GM18858 (cell line): ENCODE results near the gene TIMM23.
"Not testable (repeated sequence)": the region's sequence is repeated elsewhere in the genome, so short reads cannot be mapped to it uniquely, and the experiment has no call there.

Experiments used
- ATAC-seq: cut with Tn5 transposase; IDR thresholded peaks from one replicate; pipeline ENCODE4 v1.9.1; 2021; ENCODE audit not compliant: unreplicated experiment

Gene TIMM23

DNA sequence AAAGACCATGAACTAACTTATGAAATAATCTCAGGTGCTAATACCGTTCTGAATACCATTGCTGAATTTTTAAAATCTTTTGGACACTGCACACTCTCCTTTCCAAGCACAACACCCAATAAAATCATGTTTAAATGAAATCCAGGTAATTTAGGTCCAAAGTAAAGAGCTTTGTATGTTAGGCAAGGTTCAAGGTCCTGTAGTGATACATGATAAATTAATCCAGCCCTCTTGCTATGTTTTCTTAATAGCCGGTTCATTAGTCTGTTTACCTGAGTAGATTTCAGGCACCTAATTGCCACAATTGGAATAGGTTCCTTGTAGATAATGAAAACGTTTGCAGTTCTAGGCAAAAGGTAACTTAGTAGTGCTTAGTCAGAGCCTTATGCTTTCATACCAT is 13.3 kb downstream of the TIMM23 start:
- ATAC-seq, result not testable (repeated sequence)

DNA sequence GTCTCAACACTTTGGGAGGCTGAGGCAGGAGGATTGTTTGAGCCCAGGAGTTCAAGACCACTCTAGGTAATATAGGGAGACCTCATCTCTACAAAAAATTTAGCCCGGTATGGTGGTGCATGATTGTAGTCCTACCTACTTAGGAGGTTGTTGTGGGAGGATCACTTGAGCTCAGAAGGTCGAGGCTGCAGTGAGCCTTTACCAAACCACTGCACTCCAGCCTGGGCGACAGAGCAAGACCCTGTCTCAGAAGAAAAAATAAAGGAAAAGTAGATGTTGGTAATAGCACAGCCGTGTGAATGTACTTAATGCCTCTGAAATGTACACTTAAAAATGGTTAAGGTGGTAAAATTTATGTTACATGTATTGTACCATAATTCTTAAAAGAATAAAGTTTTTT is 25.3 kb downstream of the TIMM23 start:
- ATAC-seq, result no peak

DNA sequence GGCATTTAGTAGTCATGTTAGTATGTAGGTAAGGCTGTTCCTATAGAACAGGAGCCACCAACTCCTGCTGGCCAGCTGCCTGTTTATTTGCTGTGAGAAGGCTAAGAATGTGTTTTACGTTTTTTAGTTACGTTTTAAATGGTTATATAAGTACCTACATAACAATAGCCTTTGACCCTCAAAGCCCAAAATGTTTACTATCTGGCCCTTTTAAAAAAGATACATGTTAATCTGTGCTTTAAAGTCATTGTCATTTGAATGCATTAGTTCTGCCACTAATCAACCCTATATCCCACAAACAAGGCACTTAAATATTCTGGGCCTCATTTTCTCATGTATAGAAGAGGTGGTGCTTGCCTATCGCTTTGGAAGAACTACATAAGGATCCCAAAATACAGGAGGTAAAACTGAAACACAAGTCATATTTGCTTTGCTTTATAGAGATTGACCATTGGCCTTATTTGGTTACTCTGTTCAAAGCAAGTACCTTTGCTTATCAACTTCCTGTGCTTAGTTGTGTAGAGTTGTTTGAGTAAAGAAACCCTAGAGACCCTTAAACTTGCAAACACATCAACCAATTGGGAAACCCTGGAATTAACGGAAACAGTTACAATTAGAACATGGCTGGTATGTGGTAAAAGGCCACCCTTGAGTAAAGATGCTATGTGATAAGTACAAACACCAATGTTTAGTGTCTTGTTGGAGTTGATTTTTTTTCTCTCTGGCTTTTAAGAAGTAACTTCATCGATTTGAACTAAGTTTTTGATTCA is 25.9 kb downstream of the TIMM23 start:
- ATAC-seq, result no peak

DNA sequence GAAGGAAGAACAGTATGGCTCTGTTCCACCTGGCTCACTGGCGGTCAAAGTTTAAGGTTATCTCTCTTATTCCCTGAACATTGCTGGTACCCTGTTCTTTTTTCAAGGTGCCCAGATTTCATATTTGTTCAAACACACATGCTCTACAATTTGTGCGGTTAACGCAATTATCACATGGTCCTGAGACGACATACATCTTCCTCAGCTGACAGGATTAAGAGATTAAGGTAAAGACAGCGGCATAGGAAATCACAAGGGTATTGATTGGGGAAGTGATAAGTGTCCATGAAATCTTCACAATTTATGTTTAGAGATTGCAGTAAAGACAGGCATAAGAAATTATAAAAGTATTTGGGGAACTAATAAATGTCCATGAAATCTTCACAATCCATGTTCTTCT is 27.7 kb downstream of the TIMM23 start:
- not testable (repeated sequence) for ATAC-seq

DNA sequence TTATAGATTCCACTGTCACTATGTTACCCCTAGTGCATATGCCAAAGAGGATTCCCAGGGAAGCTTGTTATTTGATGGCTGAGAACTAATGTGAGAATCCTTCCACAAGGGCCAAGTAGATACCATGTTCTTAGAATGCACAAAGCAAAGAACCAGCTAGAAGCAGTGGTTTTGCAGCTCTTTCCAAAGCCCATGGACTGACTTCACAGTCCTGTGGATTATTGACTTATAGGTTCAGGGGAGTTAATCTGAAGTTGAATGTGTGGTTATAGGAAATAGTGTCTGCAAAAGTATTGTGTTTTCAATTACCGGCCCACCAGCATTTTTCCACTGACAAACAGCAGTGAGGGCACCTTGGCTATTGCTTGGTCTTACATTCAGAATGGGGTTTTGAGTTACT is 28.2 kb downstream of the TIMM23 start:
- no peak for ATAC-seq

DNA sequence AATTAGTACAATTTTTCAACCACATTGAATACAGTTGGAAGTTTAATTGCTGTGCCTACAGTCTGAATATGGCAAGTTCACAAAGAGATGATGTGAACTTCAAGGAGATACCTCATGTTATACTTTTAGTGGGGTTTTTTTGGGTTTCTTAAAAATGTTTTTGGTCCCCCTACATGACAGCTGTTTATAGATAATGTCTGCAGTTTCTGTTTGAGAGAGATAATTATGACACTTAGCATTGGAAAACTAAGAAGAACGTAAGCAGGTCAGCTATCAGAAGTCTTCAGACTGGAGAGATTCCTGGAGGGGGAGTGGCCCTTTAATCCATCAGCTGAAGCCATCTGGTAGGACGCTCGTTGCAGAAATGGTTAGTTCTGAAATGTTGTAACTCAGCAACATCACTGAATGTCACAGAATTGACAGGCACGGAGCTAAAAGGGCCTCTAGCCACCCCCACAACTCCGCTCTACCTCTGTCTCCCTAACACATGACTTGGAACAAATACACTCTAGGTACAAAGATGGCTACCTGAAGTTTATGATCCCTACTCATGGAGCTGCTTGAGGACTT is 29.0 kb downstream of the TIMM23 start:
- ATAC-seq, result no peak

DNA sequence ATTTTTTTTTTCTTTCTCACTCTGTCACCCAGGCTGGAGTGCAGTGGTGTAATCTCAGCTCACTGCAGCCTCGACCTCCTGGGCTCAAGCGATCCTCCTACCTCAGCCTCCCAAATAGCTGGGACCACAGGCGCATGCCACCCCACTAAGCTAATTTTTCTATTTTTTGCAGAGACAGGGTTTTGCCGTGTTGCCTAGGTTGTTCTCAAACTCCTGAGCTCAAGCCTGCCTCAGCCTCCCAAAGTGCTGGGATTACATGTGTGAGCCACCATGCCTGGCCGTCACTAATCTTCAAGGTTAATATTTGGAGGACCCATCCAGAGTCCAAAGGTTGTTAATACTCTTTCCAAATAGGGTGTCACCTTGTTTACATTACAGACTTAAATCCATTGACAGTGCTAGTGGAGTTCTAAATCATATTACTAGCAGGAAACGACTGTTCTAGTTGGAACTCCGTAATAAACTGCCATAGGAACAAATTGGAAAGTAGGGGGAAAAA is 29.9 kb downstream of the TIMM23 start:
- ATAC-seq, result not testable (repeated sequence)

DNA sequence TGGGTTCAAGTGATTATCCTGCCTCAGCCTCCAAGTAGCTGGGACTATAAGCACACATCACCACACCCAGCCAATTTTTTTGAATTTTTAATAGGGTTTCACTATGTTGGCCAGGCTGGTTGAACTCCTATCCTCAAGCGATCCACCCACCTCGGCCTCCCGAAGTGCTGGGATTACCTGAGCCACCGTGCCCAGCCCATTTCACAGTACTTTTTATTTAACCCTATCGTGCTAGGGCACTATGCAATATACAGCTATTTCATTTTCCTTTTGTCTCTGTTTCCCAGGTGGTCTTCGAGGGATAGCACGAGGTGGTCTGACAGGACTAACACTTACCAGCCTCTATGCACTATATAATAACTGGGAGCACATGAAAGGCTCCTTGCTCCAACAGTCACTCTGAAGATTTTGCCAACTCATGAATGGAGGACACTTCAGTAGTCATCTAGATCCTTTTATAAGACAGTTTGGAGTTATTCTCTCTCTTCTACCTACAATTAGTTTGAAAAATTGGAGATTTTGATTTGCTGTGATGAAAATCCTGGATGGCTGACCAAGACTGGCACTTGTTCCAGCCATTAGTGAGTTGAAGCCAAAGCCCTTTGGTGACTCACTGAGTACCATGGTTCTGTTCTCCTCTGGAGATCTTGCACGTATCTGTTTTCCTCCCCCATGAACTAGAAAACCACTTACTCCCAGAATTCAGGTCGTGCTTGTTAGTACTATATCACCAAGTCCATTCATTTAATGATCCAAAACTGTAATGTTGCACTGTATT is 30.8 kb downstream of the TIMM23 start:
- no peak for ATAC-seq

DNA sequence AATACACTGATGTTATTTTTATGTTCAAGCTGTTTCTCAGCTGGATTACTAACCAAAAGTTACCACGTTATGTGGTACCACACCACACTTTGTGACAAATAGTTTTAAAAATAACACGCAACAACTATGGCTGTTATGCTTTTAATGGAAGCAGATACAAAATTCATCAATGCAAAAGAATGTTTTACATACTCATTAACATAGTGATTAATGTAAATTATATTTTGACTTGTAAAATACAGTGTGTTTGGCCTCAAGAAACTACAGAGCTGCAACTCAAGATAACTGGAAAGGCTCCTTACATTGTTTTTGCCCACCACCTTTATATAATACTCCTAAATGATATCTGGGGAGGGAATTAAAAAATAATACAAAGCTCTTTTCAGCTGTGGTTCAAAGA is 32.7 kb downstream of the TIMM23 start:
- ATAC-seq, result no peak

DNA sequence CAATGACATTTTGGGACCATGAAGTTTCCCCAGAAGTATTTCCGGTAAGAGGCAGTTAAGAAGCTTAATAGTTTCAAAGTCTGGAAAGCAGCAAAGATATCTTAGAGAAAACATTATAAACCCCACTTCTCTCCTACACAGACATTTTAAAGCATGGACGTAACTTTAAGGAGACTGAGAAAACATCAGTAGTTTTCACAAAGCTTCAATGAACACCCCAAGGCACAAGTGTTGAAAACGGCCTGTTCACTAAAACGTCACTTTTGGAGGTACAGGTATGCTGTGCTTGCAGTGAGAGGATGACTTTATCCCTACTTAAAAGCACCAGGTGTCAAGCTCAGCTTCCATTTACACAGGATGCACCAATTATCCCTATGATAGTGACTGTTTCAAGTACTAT is 33.1 kb downstream of the TIMM23 start:
- ATAC-seq, result no peak

DNA sequence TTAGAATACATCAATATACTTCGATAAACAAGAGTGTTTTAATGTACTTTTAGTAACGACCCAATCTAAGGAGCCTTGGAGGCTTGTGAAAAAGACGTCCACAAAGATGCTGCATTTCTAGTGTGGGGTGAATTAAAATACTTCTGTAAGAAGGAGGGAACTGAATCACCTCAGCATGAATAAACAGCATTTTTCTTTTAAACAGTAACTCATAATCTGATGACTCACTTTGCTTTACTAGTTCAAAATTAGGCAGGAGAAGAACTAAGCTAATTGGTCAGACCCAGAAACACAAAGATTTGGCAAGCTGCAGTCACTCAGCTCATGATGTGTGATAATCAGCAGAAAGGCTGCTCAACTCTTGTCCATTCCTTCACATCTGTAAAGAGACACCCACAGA is 33.9 kb downstream of the TIMM23 start:
- no peak for ATAC-seq

DNA sequence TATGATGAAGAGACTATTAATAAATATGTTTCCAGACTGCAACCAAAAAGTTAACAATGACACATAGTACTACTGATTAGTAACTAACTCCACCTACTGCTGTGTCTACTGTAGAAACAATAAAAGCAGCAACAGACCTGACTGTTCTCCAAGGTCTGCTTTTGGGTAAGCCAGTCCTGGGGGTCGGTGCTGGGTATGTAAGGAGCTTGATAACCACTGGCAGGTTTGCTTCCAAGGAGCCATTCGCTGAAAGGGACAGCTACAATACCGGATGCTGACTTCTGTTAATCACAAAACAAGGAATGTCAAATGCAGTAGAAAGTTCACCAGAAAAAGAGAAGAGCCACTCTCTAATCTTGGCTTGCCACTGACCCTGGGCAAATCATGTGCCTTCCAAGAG is 40.5 kb downstream of the TIMM23 start:
- ATAC-seq, result no peak

DNA sequence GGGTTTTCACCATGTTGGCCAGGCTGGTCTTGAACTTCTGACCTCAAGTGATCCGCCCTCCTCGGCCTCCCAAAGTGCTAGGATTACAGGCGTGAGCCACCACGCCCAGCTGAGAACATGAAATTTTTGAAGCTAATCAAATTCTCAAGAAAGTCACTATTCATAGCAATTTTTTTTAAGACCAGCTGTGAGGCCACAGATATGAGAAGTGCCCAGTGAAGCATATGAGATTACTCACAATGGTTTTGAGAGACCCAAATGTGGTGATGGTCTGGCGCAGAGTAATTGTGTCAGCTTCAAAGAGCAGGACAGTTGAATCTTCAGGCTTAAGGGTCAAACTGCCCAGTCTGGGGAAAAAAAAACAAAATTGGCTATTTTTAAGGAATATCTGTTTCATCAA is 41.9 kb downstream of the TIMM23 start:
- ATAC-seq, result no peak

DNA sequence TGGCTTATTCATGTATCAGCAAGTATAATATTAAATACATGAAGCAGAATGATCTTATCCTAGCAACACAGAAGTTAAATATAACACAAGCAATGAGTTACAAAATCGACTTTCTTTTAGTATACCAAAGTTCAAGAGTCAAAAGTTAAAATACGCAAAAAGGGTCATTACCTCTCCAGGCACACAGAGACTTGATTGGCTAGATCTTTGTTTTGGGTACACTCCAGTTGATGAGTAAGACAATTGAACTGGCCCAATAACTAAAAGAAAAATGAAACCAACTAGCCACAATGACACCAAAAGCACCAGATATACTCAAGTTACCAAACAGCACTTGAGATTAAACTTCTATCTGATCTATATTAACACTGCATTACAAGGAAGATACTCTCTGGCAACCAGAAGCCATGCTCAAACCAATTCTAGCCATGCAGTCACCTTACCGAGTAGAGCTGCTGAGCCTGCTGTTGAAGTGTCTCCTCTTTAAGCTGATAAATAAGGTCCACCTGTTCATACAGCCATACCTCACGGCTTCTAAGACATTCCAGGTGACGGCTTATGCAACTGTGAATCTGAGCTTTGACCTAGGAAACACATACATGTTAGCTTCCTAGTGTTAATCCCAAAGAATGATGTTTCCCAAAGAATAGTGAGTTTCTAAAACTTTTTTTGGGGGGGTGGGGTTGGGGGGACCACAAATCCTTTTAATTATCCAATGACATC is 42.6 kb downstream of the TIMM23 start:
- ATAC-seq, result no peak

DNA sequence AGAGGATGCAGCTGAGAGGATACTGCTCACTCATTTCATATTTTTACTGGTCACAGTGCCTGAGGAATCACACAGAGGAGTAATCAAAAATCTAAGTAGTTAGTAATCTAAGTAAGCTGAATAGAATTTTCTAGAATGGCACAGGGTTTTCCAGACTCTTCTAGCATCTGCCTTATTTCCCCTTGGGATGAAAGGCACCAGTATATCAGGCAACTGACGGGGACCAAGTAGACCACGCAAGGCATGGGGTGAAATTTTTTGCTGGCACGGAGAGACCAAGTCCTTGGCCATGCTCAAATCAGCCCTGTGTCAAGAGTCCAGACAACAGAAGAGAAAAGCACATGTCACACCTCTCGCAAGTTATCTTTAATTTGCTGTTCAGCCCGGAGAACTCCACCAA is 43.9 kb downstream of the TIMM23 start:
- no peak for ATAC-seq

DNA sequence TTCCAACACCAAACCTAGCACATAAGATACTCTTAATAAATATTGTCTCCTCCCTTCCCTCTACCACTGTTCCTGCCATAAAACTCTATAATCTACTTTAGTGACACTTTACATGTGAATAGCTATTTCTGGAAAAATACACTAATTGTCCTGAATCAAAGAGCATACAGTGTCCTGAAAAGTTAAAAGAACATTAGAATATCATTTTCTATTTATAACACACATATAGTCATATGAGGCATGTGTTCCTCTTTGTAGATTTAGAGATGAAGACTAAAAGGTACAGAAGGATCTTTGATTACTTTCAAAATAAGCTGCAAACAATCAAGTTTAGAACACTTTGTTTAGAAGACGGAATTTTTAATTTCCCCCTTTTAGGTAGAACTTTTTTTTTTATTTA is 44.5 kb downstream of the TIMM23 start:
- no peak for ATAC-seq

DNA sequence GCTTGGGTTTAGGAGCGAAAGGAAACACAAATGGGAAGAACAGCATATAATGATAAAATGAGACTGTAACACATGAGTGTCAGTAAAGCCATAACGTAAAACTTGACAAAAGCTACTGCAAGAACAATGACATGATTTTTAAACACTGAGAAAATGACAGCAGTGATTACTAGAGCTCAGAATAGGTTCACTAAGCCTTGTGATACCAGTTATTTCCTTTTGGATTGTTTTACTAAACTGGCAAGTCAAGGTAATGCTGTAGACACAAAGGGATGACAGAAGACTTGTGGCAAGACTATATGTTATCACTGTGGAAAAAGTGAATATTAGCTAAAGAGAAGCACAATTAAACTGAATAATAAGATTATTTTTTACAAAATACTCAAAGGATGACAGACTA is 45.4 kb downstream of the TIMM23 start:
- ATAC-seq, result no peak

DNA sequence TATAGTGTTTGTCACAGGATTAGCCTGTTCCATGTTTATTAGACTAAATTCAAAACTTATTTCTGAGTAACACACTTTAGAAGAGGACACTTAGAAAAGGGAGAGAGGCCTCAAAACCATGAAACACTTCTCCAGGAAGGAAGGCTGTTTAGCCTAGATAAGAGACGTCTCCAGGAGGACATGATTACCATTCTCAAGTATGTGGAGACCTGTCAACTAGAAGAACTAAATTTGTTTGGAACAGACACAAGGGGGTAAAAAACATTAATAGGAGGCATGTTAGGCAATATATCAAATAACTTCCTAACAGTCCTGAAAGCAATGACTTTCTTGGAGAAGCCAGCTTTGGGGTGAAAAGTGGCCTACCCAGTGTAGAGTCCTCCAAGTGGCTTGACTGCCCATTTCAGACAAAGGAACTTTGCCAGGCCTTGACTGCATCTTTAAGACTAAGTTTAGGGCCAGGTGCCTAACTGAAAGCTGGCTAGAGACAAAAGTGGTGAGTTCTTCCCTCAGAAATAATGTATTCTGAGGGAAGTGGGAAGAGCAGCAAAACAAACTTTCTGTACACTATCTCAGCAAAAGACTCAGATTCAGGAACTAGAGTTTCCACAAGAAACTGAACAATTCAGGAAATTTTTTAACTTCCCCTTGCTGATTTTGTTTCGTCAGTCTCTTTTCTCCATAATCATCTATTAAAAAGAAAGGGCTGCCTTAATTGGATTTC is 46.3 kb downstream of the TIMM23 start:
- no peak for ATAC-seq

DNA sequence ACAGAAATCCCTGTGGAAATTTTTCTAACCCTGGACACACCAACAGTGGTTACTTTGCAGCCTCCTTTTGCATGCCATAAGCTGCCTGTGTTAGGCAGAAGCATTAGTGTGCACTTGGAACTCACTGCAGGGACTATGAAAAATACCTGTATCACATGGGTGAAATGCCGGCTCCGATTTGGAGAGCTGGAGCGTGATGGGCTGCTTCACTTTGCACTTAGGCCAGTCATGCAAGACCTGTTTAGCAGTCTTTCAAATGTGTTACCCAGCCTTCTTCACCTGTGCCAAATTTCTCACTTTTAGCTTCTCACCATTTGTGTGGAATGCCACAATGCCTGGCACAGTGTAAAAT is 46.9 kb downstream of the TIMM23 start:
- ATAC-seq, result no peak

DNA sequence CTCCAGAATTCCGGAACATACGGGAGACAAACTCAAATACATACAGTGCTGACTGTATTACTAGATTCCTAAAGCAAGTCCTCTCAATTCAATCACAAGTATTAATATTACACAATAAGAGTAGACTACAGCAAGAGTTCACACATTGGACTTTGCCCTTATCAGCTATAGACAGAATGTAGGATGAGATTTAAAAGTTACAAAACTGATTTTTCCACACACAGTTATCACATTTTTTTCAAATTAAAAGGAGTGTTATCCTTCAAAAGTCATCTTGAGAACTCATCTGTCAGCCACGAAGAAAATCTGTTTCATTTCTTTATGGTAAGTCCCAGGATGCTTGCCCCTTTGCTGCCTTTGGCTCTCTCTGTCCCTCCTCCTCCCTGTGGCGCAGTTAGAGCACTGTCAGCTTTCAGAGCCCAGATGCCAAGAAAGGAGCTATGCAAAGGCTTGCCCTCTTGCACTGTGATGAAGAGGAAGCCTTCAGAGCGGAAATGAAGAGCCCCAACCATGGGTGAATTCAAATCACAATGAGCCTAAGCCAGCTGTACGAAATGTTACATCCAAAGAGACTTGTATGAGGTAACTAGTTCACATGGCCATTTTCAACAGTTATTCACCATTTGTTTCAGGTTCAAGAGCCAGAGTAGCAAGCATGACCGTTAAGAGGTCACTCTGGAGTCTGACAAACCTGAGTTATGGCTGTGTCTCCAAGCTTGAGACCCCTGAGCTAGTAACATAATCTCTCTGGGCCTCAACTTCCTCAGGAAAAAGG is 47.5 kb downstream of the TIMM23 start:
- ATAC-seq, result no peak
